ENCODE results near the gene PALM2AKAP2.

Gene PALM2AKAP2

DNA sequence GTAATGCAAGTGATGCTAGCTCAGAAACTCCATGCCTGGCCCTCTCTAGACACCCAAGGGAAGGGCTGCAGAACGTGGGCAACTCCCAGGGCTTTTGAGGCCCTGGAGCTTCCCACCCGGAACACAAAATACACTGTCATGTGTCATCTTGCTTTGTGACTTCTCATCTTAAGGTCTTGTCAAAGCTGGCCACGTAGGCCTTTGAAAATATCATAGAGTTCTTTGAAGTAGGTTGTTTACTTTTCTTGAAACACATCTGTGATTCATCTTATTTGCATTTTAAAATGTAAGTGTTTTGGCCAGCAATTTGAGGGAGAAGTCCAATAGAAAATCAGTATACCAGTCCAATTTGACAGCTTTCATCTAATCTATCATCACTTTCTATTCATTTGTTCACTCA lies 40.2 kb upstream of the PALM2AKAP2 start:
- DNase-seq (ENCODE audit: low spot score), result no peak
- in situ Hi-C loops (cut with MboI; ENCODE audit: low sequenced_read_pairs, unreplicated experiment), result no loop called here
- TF ChIP-seq, protein P1, sequence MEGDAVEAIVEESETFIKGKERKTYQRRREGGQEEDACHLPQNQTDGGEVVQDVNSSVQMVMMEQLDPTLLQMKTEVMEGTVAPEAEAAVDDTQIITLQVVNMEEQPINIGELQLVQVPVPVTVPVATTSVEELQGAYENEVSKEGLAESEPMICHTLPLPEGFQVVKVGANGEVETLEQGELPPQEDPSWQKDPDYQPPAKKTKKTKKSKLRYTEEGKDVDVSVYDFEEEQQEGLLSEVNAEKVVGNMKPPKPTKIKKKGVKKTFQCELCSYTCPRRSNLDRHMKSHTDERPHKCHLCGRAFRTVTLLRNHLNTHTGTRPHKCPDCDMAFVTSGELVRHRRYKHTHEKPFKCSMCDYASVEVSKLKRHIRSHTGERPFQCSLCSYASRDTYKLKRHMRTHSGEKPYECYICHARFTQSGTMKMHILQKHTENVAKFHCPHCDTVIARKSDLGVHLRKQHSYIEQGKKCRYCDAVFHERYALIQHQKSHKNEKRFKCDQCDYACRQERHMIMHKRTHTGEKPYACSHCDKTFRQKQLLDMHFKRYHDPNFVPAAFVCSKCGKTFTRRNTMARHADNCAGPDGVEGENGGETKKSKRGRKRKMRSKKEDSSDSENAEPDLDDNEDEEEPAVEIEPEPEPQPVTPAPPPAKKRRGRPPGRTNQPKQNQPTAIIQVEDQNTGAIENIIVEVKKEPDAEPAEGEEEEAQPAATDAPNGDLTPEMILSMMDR (IDR thresholded peaks at IDR 0.05; ENCODE audit: borderline replicate concordance, control extremely low read depth, extremely low read depth, insufficient read depth, missing control alignments), result no peak

DNA sequence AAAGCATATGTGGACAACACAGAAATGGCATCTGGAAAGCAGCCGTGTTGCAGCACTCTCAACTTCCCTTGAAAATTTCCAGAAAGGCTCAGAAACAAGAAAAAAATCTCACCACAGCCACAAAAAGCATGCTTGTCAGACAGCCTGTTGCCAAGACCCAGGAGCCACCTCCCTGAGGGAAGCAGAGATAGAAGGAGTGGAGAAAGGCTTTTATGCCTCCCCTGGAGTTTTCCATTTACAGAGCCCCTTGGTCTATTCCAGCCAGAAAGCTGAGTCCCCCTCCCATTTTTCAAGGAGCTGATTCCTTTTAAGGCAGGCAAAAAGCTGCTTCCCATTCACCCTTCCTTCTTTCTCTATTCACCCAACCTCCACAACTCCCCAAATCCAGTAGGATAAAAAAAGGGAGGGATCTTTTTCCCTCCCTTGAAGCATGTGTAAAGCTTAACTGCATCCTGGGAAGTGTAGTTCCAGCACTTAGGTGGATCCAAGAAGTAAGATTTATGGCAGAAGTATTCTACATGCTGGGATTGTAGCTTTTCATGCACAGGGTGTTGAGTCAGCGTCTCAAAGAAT lies 37.1 kb upstream of the PALM2AKAP2 start:
- TF ChIP-seq, protein P1 (IDR thresholded peaks at IDR 0.05; ENCODE audit: borderline replicate concordance, control extremely low read depth, extremely low read depth, insufficient read depth, missing control alignments), result no peak
- no peak for DNase-seq (ENCODE audit: low spot score)
- in situ Hi-C loops (cut with MboI; ENCODE audit: low sequenced_read_pairs, unreplicated experiment), result no loop called here

DNA sequence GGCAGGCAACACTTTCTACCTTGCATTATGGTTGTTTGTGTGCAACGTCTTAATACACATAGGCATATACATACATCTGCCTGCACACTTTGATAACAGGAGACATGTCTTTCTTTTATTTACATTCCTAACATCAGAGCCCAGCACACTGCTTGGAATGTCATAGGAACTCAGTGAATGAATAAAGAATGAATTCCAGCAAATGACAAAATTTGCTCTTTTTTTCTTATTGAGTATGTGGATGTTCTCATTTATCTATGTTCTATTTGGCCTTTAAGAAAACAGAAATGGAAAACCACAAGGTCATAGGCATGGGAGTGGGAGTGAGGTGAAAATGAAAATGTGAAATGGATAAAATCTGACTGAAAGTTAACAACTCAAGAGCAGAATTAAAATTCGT lies 36.3 kb upstream of the PALM2AKAP2 start:
- in situ Hi-C loops (cut with MboI; ENCODE audit: low sequenced_read_pairs, unreplicated experiment), result no loop called here
- TF ChIP-seq, protein P1 (IDR thresholded peaks at IDR 0.05; ENCODE audit: borderline replicate concordance, control extremely low read depth, extremely low read depth, insufficient read depth, missing control alignments), result no peak
- no peak for DNase-seq (ENCODE audit: low spot score)

DNA sequence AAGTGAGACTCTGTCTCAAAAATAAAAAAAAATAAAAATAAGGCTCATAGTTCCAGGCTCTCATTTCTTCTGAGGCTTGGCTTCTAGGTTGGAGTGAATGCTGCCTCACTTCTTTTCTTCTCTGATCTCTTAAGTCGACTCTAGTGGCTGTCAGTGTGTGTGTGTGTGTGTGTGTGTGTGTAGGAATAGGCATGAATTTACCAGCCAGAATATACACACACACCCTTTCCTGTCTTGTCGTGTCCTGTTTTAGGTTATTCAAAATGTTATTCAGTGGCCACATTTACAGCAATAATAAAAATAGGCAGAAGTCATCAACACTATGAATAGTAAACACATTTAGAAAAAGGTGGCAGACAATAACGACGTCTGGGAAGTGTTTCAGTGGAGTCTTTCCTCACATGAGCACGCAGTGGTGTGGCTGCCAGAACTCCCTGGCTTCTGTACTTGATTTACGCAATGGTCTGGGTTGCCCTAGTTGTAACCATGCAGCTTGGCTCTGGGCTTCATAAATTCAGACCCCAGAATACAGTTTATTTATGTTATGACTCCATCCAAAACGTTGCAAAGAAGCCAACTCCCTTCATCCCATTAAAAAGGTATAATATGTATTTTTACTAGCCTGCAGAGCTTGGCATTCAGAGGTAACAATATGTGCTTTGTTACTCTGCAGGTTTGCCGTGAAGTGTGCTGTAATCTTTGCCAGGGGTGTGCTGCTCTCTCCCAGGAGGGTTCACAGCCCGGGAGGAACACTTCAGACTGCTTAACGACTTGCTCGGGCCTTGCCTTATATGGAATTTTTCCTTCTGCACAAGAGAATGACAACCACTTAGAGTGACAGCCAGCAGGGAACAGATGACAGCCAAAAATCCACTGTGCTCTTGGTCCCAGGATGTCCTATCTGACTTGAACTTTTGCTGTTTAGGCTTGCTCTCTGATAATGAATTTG lies 34.4 kb upstream of the PALM2AKAP2 start:
- no peak for DNase-seq (ENCODE audit: low spot score)
- in situ Hi-C loops (cut with MboI; ENCODE audit: low sequenced_read_pairs, unreplicated experiment), result no loop called here
- TF ChIP-seq, protein P1 (IDR thresholded peaks at IDR 0.05; ENCODE audit: borderline replicate concordance, control extremely low read depth, extremely low read depth, insufficient read depth, missing control alignments), result no peak

DNA sequence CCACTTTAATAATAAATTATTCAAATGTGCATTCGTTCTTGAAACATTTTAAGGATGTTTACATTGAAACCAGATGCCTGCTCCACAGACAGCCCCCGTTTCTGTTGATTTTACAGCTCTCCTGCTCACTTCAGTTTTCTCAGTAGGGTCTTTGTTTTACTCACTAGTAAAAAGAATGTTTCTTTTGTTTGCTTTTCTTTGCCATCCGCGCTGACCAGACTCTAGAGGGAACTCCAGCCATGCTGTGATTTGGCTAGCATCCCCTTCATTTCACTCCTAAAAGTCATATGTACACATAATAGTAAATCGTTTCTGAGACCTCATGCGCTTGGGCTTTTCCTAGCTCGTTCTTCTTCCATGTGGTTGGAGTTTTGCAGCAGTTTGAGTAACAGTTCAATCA lies 28.7 kb upstream of the PALM2AKAP2 start:
- DNase-seq (ENCODE audit: low spot score), result no peak
- TF ChIP-seq, protein P1 (IDR thresholded peaks at IDR 0.05; ENCODE audit: borderline replicate concordance, control extremely low read depth, extremely low read depth, insufficient read depth, missing control alignments), result no peak
- in situ Hi-C loops (cut with MboI; ENCODE audit: low sequenced_read_pairs, unreplicated experiment), result no loop called here

DNA sequence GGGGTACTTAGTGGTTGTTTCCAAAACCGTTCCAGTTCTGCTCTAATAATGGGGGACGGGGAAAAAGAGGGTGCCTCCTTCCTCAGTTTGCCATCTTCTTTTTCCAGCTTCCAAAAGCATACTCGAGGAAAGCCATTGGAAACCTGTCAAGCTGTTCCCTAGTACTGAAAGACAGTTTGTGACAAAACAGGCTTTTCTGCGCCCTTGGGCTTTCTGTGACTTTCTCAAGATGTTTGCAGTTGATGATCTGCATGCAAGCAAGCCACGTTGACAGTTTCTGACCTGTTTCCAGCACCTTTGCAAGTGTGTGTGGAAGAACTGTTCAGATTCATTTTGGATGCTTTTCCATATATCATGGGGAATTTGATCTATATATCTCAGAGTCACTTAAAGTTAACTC lies 26.7 kb upstream of the PALM2AKAP2 start:
- TF ChIP-seq, protein P1 (IDR thresholded peaks at IDR 0.05; ENCODE audit: borderline replicate concordance, control extremely low read depth, extremely low read depth, insufficient read depth, missing control alignments), result no peak
- DNase-seq (ENCODE audit: low spot score), result no peak
- in situ Hi-C loops (cut with MboI; ENCODE audit: low sequenced_read_pairs, unreplicated experiment), result no loop called here

All from GM13976 (cell line).